Ishikawa (cell line): ENCODE data around the gene SLC15A5.

Experiments
- CEBPB ChIP-seq: IDR thresholded peaks from 2 replicates; pipeline ENCODE4 v1.6.1; 2012
- CREB1 ChIP-seq: IDR thresholded peaks from 2 replicates; pipeline ENCODE4 v1.6.1; 2012; ENCODE audit warnings: low read depth
- EP300 ChIP-seq: IDR thresholded peaks from 2 replicates; pipeline ENCODE4 v1.6.1; 2012; ENCODE audit warnings: borderline replicate concordance
- FOXM1 ChIP-seq: IDR thresholded peaks from 2 replicates; pipeline ENCODE4 v1.6.1; 2012; ENCODE audit warnings: low read depth, borderline replicate concordance
- NFIC ChIP-seq: IDR thresholded peaks from 2 replicates; pipeline ENCODE4 v1.6.1; 2012
- REST ChIP-seq: IDR thresholded peaks from 2 replicates; pipeline ENCODE4 v1.6.1; 2012; ENCODE audit warnings: low read depth, mild to moderate bottlenecking
- TAF1 ChIP-seq: IDR thresholded peaks from 2 replicates; pipeline ENCODE4 v1.6.1; 2012; ENCODE audit warnings: low read depth, mild to moderate bottlenecking
- TCF12 ChIP-seq: IDR thresholded peaks from 2 replicates; pipeline ENCODE4 v1.6.1; 2012; ENCODE audit warnings: low read depth
- TEAD4 ChIP-seq: IDR thresholded peaks from 2 replicates; pipeline ENCODE4 v1.6.1; 2012
- USF1 ChIP-seq: IDR thresholded peaks from 2 replicates; pipeline ENCODE4 v1.6.1; 2012
- ZBTB7A ChIP-seq: IDR thresholded peaks from 2 replicates; pipeline ENCODE4 v1.6.1; 2012; ENCODE audit warnings: low read depth
- TF ChIP-seq, protein P1 (sequence below): IDR thresholded peaks from 2 replicates; pipeline ENCODE4 v1.6.1; 2012

SLC15A5 gene

GRCh38 chr12:16150276-16150675 is 127.2 kb downstream of the SLC15A5 start:
- no peak for TF ChIP-seq CEBPB
- TF ChIP-seq USF1: no peak
- TF ChIP-seq, protein P1, sequence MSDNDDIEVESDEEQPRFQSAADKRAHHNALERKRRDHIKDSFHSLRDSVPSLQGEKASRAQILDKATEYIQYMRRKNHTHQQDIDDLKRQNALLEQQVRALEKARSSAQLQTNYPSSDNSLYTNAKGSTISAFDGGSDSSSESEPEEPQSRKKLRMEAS: no peak
- no peak for TF ChIP-seq ZBTB7A
- no peak for TF ChIP-seq TCF12
- TF ChIP-seq FOXM1: no peak
- no peak for TF ChIP-seq EP300
- TF ChIP-seq REST: no peak
- no peak for TF ChIP-seq CREB1

GRCh38 chr12:16148938-16149337 is 128.5 kb downstream of the SLC15A5 start:
- TF ChIP-seq USF1 (no peak), TEAD4 (no peak), TAF1 (no peak), TCF12 (no peak), NFIC (no peak), EP300 (no peak)
- TF ChIP-seq, protein P1: no peak
